Astrocyte of the cerebellum (primary cell): Measurements from ENCODE around the gene FRMD4A.

Experiments
- DNase-seq: peaks from one replicate; pipeline ENCODE4 v3.0.0-alpha.2; 2011; ENCODE audit warnings: low read depth
- H3K4me3 ChIP-seq: 2 replicates; pipeline ENCODE4 v1.5.1; 2011; ENCODE audit warnings: mild to moderate bottlenecking, low read depth, low read length, moderate library complexity
- in situ Hi-C: cut with HindIII; loops from 2 replicates; pipeline ENCODE4 v1.10.0; 2017; ENCODE audit warnings: low sequenced_read_pairs
- TF ChIP-seq, protein P1 (sequence below): IDR thresholded peaks from 2 replicates; pipeline ENCODE4 v1.5.1; 2012; ENCODE audit warnings: low read length, low read depth, moderate library complexity, mild to moderate bottlenecking; ENCODE audit errors: missing control alignments

The FRMD4A gene

DNA sequence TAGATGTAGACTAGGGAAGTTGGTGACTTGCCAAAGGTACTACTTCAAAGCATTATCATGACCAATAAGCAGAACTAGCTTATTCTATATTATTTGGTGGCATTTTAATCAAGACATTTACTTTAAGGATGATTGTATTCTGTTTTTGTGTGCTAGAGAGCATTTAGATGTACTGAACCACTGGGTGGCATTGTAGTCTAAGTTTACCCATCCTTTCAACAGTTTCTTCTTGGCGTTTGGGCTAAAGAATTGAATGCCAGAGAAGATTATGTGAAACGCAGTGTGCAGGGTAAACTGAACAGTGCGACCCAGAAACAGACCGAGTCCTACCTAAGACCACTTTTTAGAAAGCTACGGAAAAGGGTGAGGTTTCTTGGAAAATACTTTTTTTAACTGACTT, 717.2 kb downstream of the FRMD4A start:
- peak; percentile 57 for DNase-seq
- H3K4me3 ChIP-seq = no peak overlapping the region
- TF ChIP-seq, protein P1, sequence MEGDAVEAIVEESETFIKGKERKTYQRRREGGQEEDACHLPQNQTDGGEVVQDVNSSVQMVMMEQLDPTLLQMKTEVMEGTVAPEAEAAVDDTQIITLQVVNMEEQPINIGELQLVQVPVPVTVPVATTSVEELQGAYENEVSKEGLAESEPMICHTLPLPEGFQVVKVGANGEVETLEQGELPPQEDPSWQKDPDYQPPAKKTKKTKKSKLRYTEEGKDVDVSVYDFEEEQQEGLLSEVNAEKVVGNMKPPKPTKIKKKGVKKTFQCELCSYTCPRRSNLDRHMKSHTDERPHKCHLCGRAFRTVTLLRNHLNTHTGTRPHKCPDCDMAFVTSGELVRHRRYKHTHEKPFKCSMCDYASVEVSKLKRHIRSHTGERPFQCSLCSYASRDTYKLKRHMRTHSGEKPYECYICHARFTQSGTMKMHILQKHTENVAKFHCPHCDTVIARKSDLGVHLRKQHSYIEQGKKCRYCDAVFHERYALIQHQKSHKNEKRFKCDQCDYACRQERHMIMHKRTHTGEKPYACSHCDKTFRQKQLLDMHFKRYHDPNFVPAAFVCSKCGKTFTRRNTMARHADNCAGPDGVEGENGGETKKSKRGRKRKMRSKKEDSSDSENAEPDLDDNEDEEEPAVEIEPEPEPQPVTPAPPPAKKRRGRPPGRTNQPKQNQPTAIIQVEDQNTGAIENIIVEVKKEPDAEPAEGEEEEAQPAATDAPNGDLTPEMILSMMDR = peak; percentile 47
- in situ Hi-C loops = no loop called here

DNA sequence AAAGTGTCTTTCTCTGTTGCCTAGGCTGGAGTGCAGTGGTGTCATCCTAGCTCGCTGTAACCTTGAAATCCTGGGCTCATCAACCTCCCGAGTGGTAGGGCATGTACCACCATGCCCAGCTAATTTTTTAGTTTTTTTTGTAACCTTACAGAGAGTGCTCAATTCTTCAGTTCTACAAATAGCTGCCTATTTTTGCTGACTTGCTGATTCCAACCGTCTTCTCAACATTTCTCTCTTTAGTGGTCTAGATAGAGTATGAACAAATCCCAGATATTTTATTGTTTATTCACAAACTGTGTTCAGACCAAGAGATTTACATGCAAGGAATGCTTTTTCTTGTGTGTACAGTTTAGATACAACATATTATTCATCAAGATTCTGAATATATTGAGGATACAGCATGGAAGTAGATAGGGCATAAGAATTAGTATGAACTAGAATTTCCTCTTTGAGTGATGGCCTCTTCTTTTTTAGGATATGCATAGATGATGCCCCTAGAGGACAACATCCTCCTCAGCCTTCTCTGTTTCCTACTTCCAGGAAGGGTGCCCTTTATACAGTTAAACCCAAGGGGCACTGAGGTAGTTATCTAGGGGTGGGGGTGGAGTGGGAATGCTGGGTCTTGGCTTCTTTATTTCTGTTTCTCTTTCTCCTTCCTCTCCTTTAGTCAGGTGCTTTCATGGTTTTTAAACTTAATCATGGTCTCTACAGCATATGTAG, 717.9 kb downstream of the FRMD4A start:
- TF ChIP-seq, protein P1 = no peak
- no peak overlapping the region for H3K4me3 ChIP-seq
- no peak for DNase-seq
- in situ Hi-C loops = no loop called here

DNA sequence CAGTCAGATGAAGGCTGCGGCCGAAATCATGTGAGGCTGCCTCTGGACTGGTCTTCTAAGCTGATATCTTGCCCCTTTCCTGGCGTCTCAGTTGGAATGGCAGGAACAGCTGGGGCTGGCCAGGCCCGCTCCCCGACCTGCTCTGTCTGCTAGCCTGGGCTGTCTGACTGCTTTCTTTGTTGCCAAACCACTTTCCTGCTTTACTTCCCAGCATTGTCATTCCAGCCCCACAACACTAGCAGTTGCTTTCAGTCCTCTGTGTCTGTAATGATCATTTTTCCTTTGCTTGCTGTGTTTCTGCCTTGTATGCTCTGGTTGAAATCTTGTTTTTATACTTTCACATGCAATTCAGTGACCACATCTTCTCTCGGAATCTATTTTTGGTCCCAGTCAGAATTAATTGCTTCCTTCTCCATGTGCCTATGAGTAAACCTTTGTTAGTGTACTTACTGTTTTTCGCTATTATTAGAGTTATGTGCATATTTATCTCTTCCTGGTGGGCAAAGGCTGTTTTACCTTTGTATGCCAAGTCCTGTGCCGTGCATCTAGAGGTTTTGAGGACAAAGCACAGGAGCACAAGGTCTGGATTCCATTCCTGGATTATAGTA, 722.4 kb downstream of the FRMD4A start:
- in situ Hi-C loops = no loop called here
- TF ChIP-seq, protein P1 = no peak
- H3K4me3 ChIP-seq = no peak overlapping the region
- no peak for DNase-seq

DNA sequence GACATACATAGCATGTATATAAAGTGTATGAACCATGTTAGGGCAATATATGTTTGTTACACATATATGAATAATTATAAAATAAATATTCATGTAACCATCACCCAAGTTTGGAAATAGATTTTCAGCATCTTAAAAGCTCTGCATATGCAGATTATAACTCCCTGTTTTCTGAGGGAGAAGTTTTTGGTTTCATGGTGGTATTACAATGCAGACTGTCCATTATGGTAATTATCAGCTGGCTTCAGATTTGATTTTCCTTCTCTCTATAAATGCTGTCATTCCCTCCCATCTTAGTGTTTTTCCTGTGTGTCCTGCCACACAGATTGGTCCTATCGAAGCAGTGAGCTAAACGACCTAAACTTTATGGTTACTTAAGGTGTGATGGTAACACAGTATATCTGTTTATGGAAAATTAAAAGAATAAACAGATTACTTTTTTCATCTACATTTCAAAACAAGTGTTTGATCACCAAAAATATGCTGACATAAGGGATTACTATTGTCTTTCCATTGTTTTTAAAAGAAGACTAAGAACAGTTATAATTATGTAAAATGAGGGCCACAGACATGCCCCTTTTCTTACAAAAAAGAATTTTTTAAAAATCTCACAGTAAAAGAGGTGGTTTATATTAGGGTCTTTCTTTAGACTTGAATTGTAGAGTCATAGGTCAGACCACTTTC, 726.2 kb downstream of the FRMD4A start:
- DNase-seq = no peak
- in situ Hi-C loops = no loop called here
- TF ChIP-seq, protein P1 = no peak
- H3K4me3 ChIP-seq = no peak overlapping the region

DNA sequence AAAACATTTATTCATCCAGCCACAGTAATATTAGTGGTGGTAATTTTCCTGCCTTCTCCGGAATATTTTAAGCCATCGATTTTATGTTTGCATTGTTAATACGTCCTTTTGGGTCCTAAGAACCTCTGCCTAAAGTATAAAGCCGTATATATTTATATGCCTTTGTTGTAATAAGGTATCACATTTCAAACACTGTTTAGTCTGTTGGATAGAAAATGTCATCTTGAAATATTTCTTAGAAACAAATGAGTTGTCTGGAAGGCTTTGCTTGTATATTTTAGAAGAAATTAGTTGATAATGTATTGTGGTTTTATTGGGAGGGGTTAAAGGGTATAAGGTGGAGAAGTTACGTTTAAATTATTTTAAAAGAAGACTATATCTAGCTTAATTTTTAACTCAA, 732.8 kb downstream of the FRMD4A start:
- DNase-seq = no peak
- H3K4me3 ChIP-seq = no peak overlapping the region
- in situ Hi-C loops = no loop called here
- TF ChIP-seq, protein P1 = no peak

DNA sequence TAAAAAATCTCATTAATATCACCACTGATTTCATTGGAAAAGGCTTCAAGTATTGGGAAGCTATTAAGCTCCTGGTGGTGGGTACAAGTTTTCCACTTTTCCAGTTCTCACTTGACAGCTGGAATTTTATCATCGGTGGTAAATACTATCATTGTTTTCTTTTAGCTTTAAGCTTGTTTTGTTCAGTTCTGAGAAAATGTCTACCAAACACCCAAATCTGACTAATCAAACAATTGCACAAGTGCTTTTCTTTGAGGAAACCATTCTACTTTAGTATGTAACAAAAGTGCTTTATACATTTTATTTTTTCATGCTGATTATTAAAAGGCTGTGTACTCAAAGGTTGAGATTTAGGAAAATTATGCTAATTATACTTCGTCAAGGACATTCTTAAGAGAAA, 736.1 kb downstream of the FRMD4A start:
- TF ChIP-seq, protein P1 = no peak
- no peak overlapping the region for H3K4me3 ChIP-seq
- in situ Hi-C loops = no loop called here
- DNase-seq = no peak
